Astrocyte of the spinal cord (primary cell): ENCODE results near the gene AMPH.

ENCODE experiments used
- DNase-seq: peaks from one replicate; pipeline ENCODE4 v3.0.0; 2011; ENCODE audit warnings: low read depth, low spot score
- H3K4me3 ChIP-seq: 2 replicates; pipeline ENCODE4 v1.5.1; 2011; ENCODE audit warnings: low read depth, mild to moderate bottlenecking, low read length, moderate library complexity
- in situ Hi-C: cut with HindIII; loops from 2 replicates; pipeline ENCODE4 v1.10.0; 2017; ENCODE audit warnings: low sequenced_read_pairs
- TF ChIP-seq, protein P1 (sequence below): IDR thresholded peaks from 2 replicates; pipeline ENCODE4 v1.5.1; 2012; ENCODE audit warnings: low read depth, mild to moderate bottlenecking, low read length, inconsistent platforms

The AMPH gene

DNA sequence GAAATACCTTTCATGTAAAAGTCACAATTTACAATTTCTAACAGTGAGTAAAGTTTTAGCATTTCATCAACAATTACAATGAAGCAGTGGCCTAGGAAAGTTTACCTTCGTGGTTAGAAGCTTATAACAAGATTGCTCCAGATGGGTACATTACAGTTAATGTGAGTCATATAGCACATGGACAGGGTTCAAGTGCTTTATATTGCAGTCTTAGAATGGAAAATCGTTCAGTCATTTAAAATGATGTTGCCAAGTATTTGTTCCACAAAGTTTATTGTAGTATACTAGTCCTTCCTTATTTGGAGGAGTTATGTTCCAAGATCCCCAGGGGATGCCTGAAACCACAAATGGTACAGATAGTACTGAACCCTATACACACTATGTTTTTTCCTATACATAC lies 183.1 kb downstream of the AMPH start:
- DNase-seq: peak; percentile 62
- in situ Hi-C loops: no loop called here
- H3K4me3 ChIP-seq: no peak overlapping the region
- TF ChIP-seq, protein P1, sequence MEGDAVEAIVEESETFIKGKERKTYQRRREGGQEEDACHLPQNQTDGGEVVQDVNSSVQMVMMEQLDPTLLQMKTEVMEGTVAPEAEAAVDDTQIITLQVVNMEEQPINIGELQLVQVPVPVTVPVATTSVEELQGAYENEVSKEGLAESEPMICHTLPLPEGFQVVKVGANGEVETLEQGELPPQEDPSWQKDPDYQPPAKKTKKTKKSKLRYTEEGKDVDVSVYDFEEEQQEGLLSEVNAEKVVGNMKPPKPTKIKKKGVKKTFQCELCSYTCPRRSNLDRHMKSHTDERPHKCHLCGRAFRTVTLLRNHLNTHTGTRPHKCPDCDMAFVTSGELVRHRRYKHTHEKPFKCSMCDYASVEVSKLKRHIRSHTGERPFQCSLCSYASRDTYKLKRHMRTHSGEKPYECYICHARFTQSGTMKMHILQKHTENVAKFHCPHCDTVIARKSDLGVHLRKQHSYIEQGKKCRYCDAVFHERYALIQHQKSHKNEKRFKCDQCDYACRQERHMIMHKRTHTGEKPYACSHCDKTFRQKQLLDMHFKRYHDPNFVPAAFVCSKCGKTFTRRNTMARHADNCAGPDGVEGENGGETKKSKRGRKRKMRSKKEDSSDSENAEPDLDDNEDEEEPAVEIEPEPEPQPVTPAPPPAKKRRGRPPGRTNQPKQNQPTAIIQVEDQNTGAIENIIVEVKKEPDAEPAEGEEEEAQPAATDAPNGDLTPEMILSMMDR: no peak

DNA sequence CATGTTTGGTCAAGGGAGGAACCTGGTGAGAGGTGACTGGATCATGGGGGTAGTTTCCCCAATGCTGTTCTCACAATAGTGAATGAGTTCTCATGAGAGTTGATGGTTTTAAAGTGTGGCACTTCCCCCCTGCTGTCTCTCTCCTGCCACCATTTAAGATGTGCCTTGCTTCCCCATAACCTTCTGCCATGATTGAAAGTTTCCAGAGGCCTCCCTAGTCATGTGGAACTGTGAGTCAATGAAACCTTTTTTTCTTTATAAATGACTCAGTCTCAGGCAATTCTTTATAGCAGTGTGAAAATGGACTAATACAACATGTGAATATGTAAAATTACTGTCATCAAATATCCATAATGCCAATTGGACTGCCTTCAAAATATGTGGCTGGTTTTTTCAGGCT lies 192.2 kb downstream of the AMPH start:
- in situ Hi-C loops: no loop called here
- TF ChIP-seq, protein P1: no peak
- DNase-seq: no peak
- no peak overlapping the region for H3K4me3 ChIP-seq

DNA sequence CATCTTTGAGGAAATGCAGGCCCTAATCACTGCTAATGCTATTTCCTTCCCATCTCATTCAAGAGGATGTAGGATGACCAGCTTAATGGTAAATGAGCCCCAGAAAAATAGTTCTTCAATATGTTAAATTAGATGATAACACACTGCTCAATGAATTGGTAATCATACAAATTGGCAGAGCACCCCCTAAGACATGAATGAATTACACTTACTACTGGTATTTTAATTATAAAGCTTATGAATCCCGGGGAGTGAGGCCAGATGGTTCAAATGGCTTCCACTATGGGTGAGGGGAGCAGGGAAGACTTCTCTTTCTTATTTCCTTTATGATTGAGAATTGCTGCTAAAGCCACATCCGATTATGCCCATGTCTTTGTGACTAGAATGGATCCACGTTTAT lies 198.5 kb downstream of the AMPH start:
- in situ Hi-C loops: no loop called here
- no peak for DNase-seq
- H3K4me3 ChIP-seq: no peak overlapping the region
- TF ChIP-seq, protein P1: no peak

DNA sequence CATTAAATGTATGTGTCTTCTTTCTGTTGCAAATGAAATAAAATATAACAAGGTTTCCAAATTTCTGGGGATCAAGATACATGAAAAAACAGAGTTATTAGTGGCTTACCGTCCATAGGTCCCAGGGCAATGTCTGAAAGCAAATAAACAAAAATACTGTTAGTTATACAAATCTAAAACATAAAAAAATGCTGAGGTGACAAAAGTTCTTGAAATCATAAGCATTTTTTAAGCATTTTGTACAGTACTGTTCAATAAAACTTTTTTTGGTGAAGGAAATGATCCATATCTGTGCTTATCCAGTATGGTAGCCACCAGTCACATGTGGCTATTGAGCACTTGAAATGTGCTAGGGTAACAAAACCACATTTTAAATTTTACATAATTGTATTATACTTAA lies 199.1 kb downstream of the AMPH start:
- in situ Hi-C loops: no loop called here
- no peak for DNase-seq
- TF ChIP-seq, protein P1: no peak
- H3K4me3 ChIP-seq: no peak overlapping the region

DNA sequence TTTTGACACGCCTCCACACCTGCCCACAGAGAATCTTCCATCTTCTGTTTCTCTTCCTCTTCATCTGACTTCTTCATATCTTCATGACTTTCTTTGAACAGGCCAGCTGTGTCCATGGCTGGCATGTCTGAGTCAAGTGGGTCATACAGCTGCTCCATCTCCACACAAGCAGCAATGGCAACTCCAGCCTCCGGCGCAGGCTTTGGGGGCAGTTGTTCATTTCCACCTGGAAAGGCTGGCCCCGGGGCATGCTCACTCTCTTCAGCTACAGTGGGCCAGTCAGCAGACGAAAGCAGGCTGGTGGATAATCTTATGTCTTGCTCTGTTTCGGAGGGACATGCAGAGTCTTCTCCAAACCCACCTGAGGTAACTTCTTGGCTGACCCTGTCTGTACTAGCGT lies 202.1 kb downstream of the AMPH start:
- in situ Hi-C loops: no loop called here
- no peak for DNase-seq
- H3K4me3 ChIP-seq: no peak overlapping the region
- TF ChIP-seq, protein P1: no peak

DNA sequence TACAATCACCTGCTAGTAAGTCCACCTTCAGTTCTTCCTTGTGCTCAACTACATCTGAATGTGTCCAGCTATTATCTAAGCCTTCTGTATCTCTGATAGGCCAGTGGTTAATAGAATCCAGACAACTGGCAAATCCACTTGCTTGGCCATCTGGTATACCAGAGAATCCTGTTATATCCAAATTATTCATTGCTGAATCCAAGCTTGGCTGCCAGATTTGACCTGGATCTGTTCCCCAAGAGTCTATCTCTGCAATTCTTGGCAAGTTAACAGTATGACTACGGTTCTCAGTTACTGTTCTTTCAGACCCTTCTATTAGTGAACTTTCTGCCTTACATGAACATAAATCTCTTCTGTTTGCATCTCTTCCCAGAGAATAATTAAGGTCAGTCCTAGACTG lies 203.1 kb downstream of the AMPH start:
- H3K4me3 ChIP-seq: no peak overlapping the region
- TF ChIP-seq, protein P1: no peak
- no peak for DNase-seq
- in situ Hi-C loops: no loop called here
